ENCODE data around the gene FOXP2. TPM values are rescaled to one million over a fixed set of nuclear protein-coding genes. Genes with fewer than 3 reads are reported as not detected.

FOXP2 gene
- polyA plus RNA-seq, 6 donors from 2014 or later: not detected

DNA sequence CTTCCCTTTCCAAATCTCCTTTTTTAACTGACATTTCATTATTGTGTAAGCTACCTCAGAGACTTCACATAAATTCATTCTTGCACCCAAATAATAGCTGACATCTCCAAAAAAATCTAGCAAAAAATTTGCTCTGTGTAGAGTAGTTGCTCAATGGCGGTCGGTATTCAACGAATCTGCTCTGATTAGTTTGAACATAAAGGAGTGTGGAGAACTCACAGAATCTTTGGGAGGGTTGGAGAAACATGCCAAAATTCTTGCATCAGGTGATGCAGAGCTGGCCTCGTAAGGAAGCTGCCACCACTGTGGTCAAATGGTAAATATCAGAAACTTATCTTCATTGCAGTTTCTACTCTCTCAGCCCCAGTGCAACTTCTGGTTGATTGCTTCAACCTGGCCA is 306.1 kb downstream of the FOXP2 start:
- Mint-ChIP-seq H3K4me1 (no peaks in the 10 kb centered on the region), H3K36me3 (no peaks in the 10 kb centered on the region)

DNA sequence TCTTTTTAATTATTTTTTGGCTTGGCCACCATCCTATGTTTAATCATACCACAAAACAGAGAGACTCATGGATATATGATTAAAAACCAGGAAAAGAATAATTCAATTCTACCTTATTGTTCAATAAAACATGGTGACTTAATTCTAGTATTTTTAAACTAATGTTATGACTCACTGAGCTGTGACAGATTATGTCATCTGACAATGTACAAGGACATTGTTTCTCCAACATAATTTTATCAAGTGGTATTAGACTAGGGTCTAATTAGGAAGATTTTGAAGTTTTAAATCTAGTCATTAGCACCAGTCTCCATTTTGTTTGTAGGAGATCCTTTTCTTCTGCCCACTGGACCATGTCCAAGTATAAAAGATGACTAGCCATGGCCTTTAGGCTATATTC is 307.9 kb downstream of the FOXP2 start:
- no peaks in the 10 kb centered on the region for H3K36me3 Mint-ChIP-seq
- H3K4me3 Mint-ChIP-seq: no peak overlapping the region
- peaks cover 0 to 4% (median 0%) of the 10 kb centered on the region in 7 donors for H3K9me3 Mint-ChIP-seq
- DNase-seq (no peak), ATAC-seq (ENCODE audit: low read depth in 2 of 2) (no peak)
- no peaks in the 10 kb centered on the region for H3K4me1 Mint-ChIP-seq
- no peak overlapping the region for H3K27ac Mint-ChIP-seq
- no peaks in the 10 kb centered on the region for H3K27me3 Mint-ChIP-seq

More for the DNA sequence above, 306.1 kb downstream of the FOXP2 start:
- Mint-ChIP-seq H3K4me3 (no peak overlapping the region), H3K9me3 (peaks cover 0 to 1% (median 0%) of the 10 kb centered on the region in 7 donors), H3K27me3 (peaks cover 0 to 4% (median 0%) of the 10 kb centered on the region in 3 donors), H3K27ac (no peak overlapping the region)
- DNase-seq (no peak), ATAC-seq (ENCODE audit: low read depth in 2 of 2) (no peak)

DNA sequence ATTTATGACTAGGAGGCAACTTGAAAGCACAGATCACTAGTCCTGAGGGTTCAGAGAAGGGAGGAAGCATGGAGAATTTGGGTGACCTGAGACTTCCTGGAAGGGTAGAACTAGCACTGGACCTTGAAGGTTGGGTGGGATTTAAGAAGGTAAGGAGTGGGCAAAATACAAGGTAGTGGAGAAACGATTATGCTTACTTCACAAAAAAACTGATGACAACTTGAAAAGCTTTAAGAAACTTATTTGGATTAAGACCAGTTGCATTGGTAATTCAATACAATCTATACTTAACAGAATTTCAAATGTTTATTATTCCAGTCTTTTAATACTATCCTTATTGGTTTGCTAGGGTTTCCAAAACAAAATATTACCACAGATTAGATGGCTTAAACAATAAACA is 308.7 kb downstream of the FOXP2 start:
- peaks cover 0 to 4% (median 0%) of the 10 kb centered on the region in 7 donors for H3K9me3 Mint-ChIP-seq
- no peak overlapping the region for H3K27ac Mint-ChIP-seq
- H3K4me3 Mint-ChIP-seq: no peak overlapping the region
- H3K27me3 Mint-ChIP-seq: no peaks in the 10 kb centered on the region
- H3K4me1 Mint-ChIP-seq: no peaks in the 10 kb centered on the region
- no peaks in the 10 kb centered on the region for H3K36me3 Mint-ChIP-seq
- ATAC-seq (ENCODE audit: low read depth in 2 of 2) (no peak), DNase-seq (no peak)

DNA sequence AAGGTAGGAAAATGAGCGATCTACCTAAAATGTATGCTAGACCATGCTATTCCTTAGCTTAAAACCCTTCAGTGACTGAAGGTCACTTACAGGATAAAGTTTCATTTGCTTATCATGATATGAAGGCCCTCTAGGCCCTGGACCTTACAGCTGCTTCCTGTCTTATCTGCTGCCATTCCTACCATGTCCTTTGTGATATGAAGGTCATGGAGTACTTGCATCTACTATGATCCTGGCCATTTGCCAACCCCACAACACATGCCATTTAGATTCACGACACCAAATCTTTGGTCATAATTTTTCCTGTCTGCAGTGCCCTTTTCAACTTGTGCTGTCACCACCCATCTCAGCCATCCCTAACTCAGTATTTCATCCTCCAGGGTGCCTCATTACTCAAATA is 325.5 kb downstream of the FOXP2 start:
- H3K4me1 Mint-ChIP-seq: no peaks in the 10 kb centered on the region
- no peak overlapping the region for H3K4me3 Mint-ChIP-seq
- H3K36me3 Mint-ChIP-seq: no peaks in the 10 kb centered on the region
- DNase-seq (no peak), ATAC-seq (ENCODE audit: low read depth in 2 of 2) (no peak)
- H3K9me3 Mint-ChIP-seq: no peaks in the 10 kb centered on the region
- H3K27ac Mint-ChIP-seq: no peak overlapping the region
- no peaks in the 10 kb centered on the region for H3K27me3 Mint-ChIP-seq

- no peaks in the 10 kb centered on the region for H3K27me3 Mint-ChIP-seq
- no peaks in the 10 kb centered on the region for H3K4me1 Mint-ChIP-seq
- DNase-seq: no peak
- no peak for ATAC-seq (ENCODE audit: low read depth in 2 of 2)
- no peaks in the 10 kb centered on the region for H3K9me3 Mint-ChIP-seq
- no peak overlapping the region for H3K4me3 Mint-ChIP-seq
- H3K36me3 Mint-ChIP-seq: no peaks in the 10 kb centered on the region
- H3K27ac Mint-ChIP-seq: no peak overlapping the region
These were observed 326.3 kb downstream of the FOXP2 start for GRCh38 chr7:114740941-114741340.

DNA sequence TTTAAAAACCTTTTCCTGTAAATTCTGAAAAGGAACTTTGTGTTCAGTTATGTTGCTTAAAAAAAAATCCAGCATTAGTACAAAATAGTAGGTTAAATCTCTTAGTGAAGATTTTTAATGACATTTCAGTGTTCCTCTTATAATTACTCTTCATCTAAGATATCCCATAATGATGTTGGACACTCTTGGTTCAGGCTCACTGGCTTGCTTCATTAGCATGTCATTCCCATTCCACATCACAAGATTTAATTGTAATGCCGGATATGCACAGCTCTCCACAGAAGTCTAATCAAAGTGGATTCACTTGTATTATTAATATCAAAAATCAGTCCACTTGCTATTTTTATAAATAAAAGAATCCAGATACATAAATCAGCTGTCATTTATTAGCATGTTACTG is 327.3 kb downstream of the FOXP2 start:
- DNase-seq: no peak
- Mint-ChIP-seq H3K4me3 (no peak overlapping the region), H3K27ac (no peak overlapping the region), H3K4me1 (no peaks in the 10 kb centered on the region), H3K27me3 (no peaks in the 10 kb centered on the region), H3K36me3 (no peaks in the 10 kb centered on the region), H3K9me3 (no peaks in the 10 kb centered on the region)
- ATAC-seq (ENCODE audit: low read depth in 2 of 2): no peak

All from naive B cell (primary cell).